ENCODE results near the gene NSUN2. TPM values are rescaled to one million over a fixed set of nuclear protein-coding genes. Genes with fewer than 3 reads are reported as not detected.

The NSUN2 gene
- total RNA-seq, 1 donor = 39.4 TPM

DNA sequence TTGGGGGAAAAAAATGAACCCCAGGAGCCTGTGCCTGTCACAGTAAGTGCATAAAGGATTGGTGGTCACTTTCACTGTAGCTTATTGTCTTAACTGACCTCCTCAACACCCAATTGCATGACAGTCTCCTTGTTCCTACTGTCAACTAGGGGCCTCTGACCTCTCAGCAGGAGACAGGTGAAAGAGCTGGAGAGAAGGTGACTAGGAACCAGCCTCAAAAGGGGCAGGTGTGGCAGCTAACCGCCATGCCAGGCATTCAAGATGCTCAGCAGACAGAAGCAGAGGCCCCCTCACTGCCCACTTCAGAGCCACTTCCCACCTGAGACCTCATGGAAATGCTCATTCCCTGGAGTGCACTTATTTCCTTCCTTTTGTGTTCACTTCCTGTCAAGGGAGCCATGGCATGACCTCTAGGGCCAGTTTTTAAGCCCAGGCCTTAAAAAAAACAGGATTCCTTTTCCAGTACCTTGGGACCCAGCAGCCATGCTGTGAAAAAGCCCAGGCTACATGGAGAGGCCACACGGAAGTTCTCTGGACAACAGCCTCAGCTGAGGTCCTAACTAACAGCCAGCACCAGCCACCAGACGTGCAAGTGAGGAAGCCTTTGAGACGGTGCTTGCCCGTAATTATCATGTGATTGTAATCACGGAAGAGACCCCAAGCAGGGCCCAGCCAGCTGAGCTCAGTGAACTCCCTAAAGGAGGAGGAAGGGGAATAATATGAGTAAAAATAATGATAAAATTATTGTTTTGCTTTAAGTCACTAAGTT lies 74.9 kb downstream of the NSUN2 start:
- Histone ChIP-seq H3K9me3 (ENCODE audit: low read depth, low read length) (no peaks in the 10 kb centered on the region), H4K20me1 (ENCODE audit: insufficient read depth, low read length) (no peaks in the 10 kb centered on the region), H3K27me3 (ENCODE audit: insufficient read depth, low read length) (no peaks in the 10 kb centered on the region), H3K4me1 (ENCODE audit: insufficient read depth, low read length) (peaks cover 8% of the 10 kb centered on the region), H3K4me2 (ENCODE audit: insufficient read depth, low read length) (no peak overlapping the region), H2AFZ (ENCODE audit: low read length) (no peak overlapping the region), H3K4me3 (ENCODE audit: insufficient read depth, low read length) (no peak overlapping the region), H3K36me3 (ENCODE audit: insufficient read depth, low read length) (no peaks in the 10 kb centered on the region), H3K27ac (ENCODE audit: low read depth, low read length) (no peak overlapping the region), H3K79me2 (ENCODE audit: insufficient read depth, low read length) (no peaks in the 10 kb centered on the region)
- TF ChIP-seq, protein P1, sequence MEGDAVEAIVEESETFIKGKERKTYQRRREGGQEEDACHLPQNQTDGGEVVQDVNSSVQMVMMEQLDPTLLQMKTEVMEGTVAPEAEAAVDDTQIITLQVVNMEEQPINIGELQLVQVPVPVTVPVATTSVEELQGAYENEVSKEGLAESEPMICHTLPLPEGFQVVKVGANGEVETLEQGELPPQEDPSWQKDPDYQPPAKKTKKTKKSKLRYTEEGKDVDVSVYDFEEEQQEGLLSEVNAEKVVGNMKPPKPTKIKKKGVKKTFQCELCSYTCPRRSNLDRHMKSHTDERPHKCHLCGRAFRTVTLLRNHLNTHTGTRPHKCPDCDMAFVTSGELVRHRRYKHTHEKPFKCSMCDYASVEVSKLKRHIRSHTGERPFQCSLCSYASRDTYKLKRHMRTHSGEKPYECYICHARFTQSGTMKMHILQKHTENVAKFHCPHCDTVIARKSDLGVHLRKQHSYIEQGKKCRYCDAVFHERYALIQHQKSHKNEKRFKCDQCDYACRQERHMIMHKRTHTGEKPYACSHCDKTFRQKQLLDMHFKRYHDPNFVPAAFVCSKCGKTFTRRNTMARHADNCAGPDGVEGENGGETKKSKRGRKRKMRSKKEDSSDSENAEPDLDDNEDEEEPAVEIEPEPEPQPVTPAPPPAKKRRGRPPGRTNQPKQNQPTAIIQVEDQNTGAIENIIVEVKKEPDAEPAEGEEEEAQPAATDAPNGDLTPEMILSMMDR (IDR thresholded peaks at IDR 0.05; ENCODE audit: extremely low read depth, low read depth, low read length) = no peak
- DNase-seq (ENCODE audit: insufficient read length, low spot score, missing footprints) = no peak

DNA sequence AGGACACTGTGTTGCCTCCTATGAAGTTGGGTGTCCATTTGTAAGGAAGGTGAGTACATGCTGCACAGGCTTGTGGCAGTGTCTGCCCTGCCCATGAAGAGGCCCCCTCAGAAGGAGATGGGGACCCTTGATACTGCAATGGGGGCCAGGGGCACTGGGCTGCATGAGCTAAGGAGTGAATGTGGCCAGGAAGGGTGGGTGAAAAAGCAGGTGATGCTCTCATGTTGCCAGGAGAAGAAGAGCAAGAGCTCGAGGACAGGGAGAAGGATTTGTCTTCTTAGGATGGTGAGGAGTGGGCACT lies 76.1 kb downstream of the NSUN2 start:
- Histone ChIP-seq H3K9me3 (ENCODE audit: low read depth, low read length) (no peaks in the 10 kb centered on the region), H2AFZ (ENCODE audit: low read length) (no peak overlapping the region), H3K4me2 (ENCODE audit: insufficient read depth, low read length) (no peak overlapping the region), H3K36me3 (ENCODE audit: insufficient read depth, low read length) (no peaks in the 10 kb centered on the region), H3K27ac (ENCODE audit: low read depth, low read length) (no peak overlapping the region), H3K79me2 (ENCODE audit: insufficient read depth, low read length) (no peaks in the 10 kb centered on the region), H4K20me1 (ENCODE audit: insufficient read depth, low read length) (no peaks in the 10 kb centered on the region), H3K4me3 (ENCODE audit: insufficient read depth, low read length) (no peak overlapping the region), H3K27me3 (ENCODE audit: insufficient read depth, low read length) (no peaks in the 10 kb centered on the region), H3K4me1 (ENCODE audit: insufficient read depth, low read length) (peaks cover 8% of the 10 kb centered on the region)
- TF ChIP-seq, protein P1 (IDR thresholded peaks at IDR 0.05; ENCODE audit: extremely low read depth, low read depth, low read length) = no peak
- DNase-seq (ENCODE audit: insufficient read length, low spot score, missing footprints) = no peak

DNA sequence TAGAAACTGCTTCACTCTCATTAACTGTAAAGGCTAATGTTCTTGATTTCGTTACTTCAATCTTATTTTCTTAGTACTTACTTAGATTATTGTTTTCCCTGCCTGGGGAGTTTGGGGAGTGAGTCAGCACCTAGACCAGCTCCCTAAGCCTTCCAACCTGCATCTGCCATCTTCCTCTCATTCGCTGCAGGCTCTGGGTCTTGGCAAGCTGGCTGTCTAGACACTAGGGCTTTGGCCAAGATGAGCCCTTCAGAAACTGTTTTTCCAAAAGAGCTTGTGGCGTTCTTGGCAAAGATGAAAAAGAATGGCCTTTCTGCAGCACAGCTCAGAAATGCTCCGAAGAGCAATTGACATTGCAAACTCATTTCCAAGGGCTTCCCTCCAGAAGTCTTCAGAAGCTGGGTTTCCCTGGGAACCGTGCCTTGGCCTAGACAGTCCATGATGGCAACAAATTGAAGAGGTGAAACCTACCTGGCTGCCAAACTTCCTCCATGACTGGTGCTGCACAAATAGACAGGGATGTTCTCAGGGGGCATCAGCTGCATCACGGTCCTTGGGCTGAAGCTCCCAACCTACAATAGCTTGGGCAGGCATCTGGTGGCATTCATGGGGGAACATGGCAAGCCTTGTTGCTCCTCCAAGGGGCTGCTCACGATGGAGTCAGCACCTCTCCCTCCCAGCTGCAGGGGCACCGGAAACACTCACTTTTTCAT lies 76.6 kb downstream of the NSUN2 start:
- Histone ChIP-seq H3K27me3 (ENCODE audit: insufficient read depth, low read length) (no peaks in the 10 kb centered on the region), H3K36me3 (ENCODE audit: insufficient read depth, low read length) (no peaks in the 10 kb centered on the region), H3K27ac (ENCODE audit: low read depth, low read length) (no peak overlapping the region), H4K20me1 (ENCODE audit: insufficient read depth, low read length) (no peaks in the 10 kb centered on the region), H2AFZ (ENCODE audit: low read length) (no peak overlapping the region), H3K4me1 (ENCODE audit: insufficient read depth, low read length) (peaks cover 8% of the 10 kb centered on the region), H3K79me2 (ENCODE audit: insufficient read depth, low read length) (no peaks in the 10 kb centered on the region), H3K4me2 (ENCODE audit: insufficient read depth, low read length) (no peak overlapping the region), H3K4me3 (ENCODE audit: insufficient read depth, low read length) (no peak overlapping the region), H3K9me3 (ENCODE audit: low read depth, low read length) (no peaks in the 10 kb centered on the region)
- no peak for DNase-seq (ENCODE audit: insufficient read length, low spot score, missing footprints)
- TF ChIP-seq, protein P1 (IDR thresholded peaks at IDR 0.05; ENCODE audit: extremely low read depth, low read depth, low read length) = no peak

DNA sequence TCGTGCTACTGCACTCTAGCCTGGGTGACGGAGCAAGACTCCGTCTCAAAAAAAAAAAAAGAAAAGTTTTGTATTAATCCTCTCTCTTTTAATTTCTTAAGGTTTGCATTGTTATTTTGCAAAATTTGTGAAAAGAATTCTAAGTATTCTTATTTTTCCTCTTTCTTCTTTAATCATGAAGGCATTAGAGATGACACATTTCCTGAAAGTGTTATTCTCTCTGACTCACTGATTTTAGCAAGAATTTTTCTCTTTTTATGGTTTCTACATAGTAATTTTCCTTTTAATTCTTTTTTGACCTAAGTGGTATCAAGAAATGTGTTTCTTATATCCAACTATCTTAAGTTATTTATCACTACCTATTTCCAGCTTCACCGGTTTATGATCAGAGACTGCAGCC lies 78.0 kb downstream of the NSUN2 start:
- no peak overlapping the region for H3K27ac ChIP-seq (ENCODE audit: low read depth, low read length)
- TF ChIP-seq, protein P1 (IDR thresholded peaks at IDR 0.05; ENCODE audit: extremely low read depth, low read depth, low read length) = no peak
- H3K4me1 ChIP-seq (ENCODE audit: insufficient read depth, low read length) = peaks cover 8% of the 10 kb centered on the region
- H3K36me3 ChIP-seq (ENCODE audit: insufficient read depth, low read length) = no peaks in the 10 kb centered on the region
- no peak overlapping the region for H2AFZ ChIP-seq (ENCODE audit: low read length)
- no peak overlapping the region for H3K4me3 ChIP-seq (ENCODE audit: insufficient read depth, low read length)
- H3K79me2 ChIP-seq (ENCODE audit: insufficient read depth, low read length) = no peaks in the 10 kb centered on the region
- no peaks in the 10 kb centered on the region for H3K9me3 ChIP-seq (ENCODE audit: low read depth, low read length)
- DNase-seq (ENCODE audit: insufficient read length, low spot score, missing footprints) = no peak
- H4K20me1 ChIP-seq (ENCODE audit: insufficient read depth, low read length) = no peaks in the 10 kb centered on the region
- no peaks in the 10 kb centered on the region for H3K27me3 ChIP-seq (ENCODE audit: insufficient read depth, low read length)
- H3K4me2 ChIP-seq (ENCODE audit: insufficient read depth, low read length) = no peak overlapping the region

Measured in osteoblast (primary cell).